CD4-positive, alpha-beta T cell (primary cell): ENCODE results near the gene FBXL17. TPM values are rescaled to one million over a fixed set of nuclear protein-coding genes. Genes with fewer than 3 reads are reported as not detected.
A peak's percentile ranks its signal among the peaks of the same experiment; 100 is the strongest.

Experiments used
- ATAC-seq: fragments of 200-7000 bp; cut with Tn5 transposase; one replicate; pipeline ENCODE4 v1.10.0; 2022; ENCODE audit warnings: mild to moderate bottlenecking; ENCODE audit not compliant: poor library complexity
- CTCF ChIA-PET: fragments of 350-600 bp; sonication (Branson Sonifier 250); formaldehyde crosslinking; loops from one replicate; lab custom pipeline; 2021; ENCODE audit warnings: antibody characterized with exemption, inconsistent platforms; lab: Charles Lee
- POLR2A ChIA-PET: fragments of 350-600 bp; sonication (Branson Sonifier 250); formaldehyde crosslinking; loops from one replicate; lab custom pipeline; 2021; ENCODE audit warnings: antibody characterized with exemption, inconsistent platforms; lab: Charles Lee
- DNase-seq, 14 experiments: peaks; one replicate each; pipeline ENCODE4 v3.0.0-alpha.2; 2013 to 2020; ENCODE audit warnings: mixed read lengths in 2 of 14
- H3K27ac ChIP-seq, 2 donors: one replicate each; pipeline versions ENCODE4 v1.5.1 to v1.7.0; 2013; ENCODE audit warnings: low read length in 2 of 2, low read depth in 1 of 2, mild to moderate bottlenecking in 1 of 2
- H3K27me3 ChIP-seq, 2 experiments: 1 replicate in 1 of 2; 2 replicates in 1 of 2; pipeline versions ENCODE4 v1.6.1 to v1.7.0; 2013; ENCODE audit warnings: low read length in 2 of 2, control low read depth in 1 of 2, mild to moderate bottlenecking in 1 of 2, moderate library complexity in 1 of 2; ENCODE audit not compliant: insufficient read depth in 2 of 2, control insufficient read depth in 1 of 2
- H3K36me3 ChIP-seq: one replicate; pipeline ENCODE4 v1.6.1; 2013; ENCODE audit warnings: low read length, control low read depth; ENCODE audit not compliant: insufficient read depth
- H3K4me1 ChIP-seq: one replicate; pipeline ENCODE4 v1.6.1; 2013; ENCODE audit warnings: low read length, control low read depth; ENCODE audit not compliant: insufficient read depth
- H3K4me3 ChIP-seq: one replicate; pipeline ENCODE4 v1.5.1; 2013; ENCODE audit warnings: mild to moderate bottlenecking, low read length, moderate library complexity
- H3K9me3 ChIP-seq, 2 experiments: 1 replicate in 1 of 2; 2 replicates in 1 of 2; pipeline versions ENCODE4 v1.6.1 to v1.7.0; 2013; ENCODE audit warnings: low read length in 2 of 2, mild to moderate bottlenecking in 2 of 2, control low read depth in 1 of 2, moderate library complexity in 1 of 2; ENCODE audit not compliant: control insufficient read depth in 1 of 2, insufficient read depth in 1 of 2
- H3K27ac Mint-ChIP-seq: one replicate; pipeline ENCODE4 v1.8.0; 2020; ENCODE audit warnings: mixed read lengths
- H3K27me3 Mint-ChIP-seq: one replicate; pipeline ENCODE4 v1.8.0; 2021; ENCODE audit warnings: mixed read lengths
- H3K36me3 Mint-ChIP-seq: one replicate; pipeline ENCODE4 v1.8.0; 2021; ENCODE audit warnings: low read depth, mixed read lengths
- H3K4me1 Mint-ChIP-seq: one replicate; pipeline ENCODE4 v1.8.0; 2021; ENCODE audit warnings: low read depth, mixed read lengths
- H3K4me3 Mint-ChIP-seq: one replicate; pipeline ENCODE4 v1.8.0; 2020; ENCODE audit warnings: mild to moderate bottlenecking, mixed read lengths
- H3K9me3 Mint-ChIP-seq: one replicate; pipeline ENCODE4 v1.8.0; 2020; ENCODE audit warnings: mixed read lengths
- intact Hi-C, 2 experiments: fragments of 100-400 bp; cut with DNase I in 1 of 2; cut with micrococcal nuclease in 1 of 2; formaldehyde crosslinking; loops; one replicate each; pipeline versions ENCODE4 v1.15.1 to v1.9.0; 2023 to 2025; cut with DNase I, micrococcal nuclease
- total RNA-seq, 174 experiments: library from RNA in 2 of 174; stranded (reverse) in 2 of 174; gene quantifications; one replicate each; pipeline ENCODE4 v1.2.3 and lab custom pipeline; 2021 to 2026
- TF ChIP-seq, protein P1 (sequence below): fragments of 200-600 bp; IDR thresholded peaks from one replicate; pipeline ENCODE4 v1.8.0; 2022; ENCODE audit warnings: antibody characterized with exemption, mild to moderate bottlenecking

FBXL17 gene
- total RNA-seq, 2 experiments from 2014 or later: 17.9 to 21.1 TPM

DNA sequence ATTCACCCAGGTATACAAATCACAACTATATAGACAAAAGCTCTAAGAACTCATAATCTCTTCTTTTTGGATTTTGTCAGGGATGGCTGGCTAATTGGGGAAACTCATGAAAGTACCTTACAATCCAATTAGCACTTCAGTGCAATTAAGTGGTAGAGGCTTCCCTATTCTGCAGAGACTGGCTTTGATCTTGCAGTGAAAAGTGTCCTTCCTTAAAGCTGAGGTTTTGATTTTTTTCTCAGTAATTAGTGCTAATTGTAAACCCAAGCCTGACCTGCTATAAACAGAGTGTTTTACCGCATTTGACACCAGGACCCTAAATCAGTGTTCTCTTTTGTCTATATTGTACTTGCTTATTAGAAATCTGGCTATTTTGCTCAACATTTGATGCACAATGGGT lies 417.2 kb downstream of the FBXL17 start:
- H3K4me3 Mint-ChIP-seq: no peak overlapping the region
- CTCF ChIA-PET: no interaction called here
- Histone ChIP-seq H3K36me3 (no peaks in the 10 kb centered on the region), H3K9me3 (no peaks in the 10 kb centered on the region), H3K27ac (no peak overlapping the region), H3K4me3 (no peak overlapping the region), H3K27me3 (no peaks in the 10 kb centered on the region), H3K4me1 (no peaks in the 10 kb centered on the region)
- no peak overlapping the region for H3K27ac Mint-ChIP-seq
- H3K4me1 Mint-ChIP-seq: no peaks in the 10 kb centered on the region
- no peak for ATAC-seq
- intact Hi-C loops: no loop called here
- DNase-seq: no peak
- no peaks in the 10 kb centered on the region for H3K9me3 Mint-ChIP-seq
- TF ChIP-seq, protein P1, sequence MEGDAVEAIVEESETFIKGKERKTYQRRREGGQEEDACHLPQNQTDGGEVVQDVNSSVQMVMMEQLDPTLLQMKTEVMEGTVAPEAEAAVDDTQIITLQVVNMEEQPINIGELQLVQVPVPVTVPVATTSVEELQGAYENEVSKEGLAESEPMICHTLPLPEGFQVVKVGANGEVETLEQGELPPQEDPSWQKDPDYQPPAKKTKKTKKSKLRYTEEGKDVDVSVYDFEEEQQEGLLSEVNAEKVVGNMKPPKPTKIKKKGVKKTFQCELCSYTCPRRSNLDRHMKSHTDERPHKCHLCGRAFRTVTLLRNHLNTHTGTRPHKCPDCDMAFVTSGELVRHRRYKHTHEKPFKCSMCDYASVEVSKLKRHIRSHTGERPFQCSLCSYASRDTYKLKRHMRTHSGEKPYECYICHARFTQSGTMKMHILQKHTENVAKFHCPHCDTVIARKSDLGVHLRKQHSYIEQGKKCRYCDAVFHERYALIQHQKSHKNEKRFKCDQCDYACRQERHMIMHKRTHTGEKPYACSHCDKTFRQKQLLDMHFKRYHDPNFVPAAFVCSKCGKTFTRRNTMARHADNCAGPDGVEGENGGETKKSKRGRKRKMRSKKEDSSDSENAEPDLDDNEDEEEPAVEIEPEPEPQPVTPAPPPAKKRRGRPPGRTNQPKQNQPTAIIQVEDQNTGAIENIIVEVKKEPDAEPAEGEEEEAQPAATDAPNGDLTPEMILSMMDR: no peak
- no peaks in the 10 kb centered on the region for H3K36me3 Mint-ChIP-seq
- POLR2A ChIA-PET: no interaction called here
- H3K27me3 Mint-ChIP-seq: no peaks in the 10 kb centered on the region

DNA sequence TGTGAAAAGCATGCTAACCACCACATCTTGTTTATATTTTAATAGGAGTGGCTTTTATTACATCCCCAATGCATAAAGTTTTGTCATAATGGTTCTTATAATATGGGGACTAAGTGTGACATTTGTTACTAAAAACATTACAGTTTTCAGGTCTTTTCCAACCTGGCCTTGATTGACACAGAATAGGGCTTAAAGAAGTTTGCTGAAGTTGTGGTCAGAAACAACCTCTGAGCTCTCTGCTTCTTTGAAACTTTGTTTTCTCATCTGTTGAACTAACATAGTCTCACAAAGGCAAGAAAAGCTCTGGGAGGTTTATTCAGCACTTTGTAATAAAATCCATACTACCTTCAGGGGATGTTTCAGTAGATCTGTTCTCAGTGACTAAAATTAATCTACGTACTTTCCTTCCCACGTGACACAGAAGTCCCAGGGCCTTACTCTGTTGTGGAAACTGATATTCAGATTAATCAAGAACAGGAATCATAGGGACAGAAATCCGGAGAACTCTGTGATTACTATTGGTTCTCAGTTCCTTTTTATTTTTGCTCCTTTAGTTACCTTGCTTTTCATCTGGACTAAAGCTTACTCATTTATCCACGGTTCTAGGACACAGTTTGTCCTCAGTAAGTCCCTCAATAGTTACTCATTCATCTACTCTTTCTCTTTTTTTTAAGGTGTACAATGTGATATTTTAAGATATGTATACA lies 422.2 kb downstream of the FBXL17 start:
- DNase-seq (no peak), ATAC-seq (no peak)
- Histone ChIP-seq H3K27me3 (no peaks in the 10 kb centered on the region), H3K27ac (no peak overlapping the region), H3K9me3 (no peaks in the 10 kb centered on the region), H3K4me3 (no peak overlapping the region), H3K36me3 (no peaks in the 10 kb centered on the region), H3K4me1 (no peaks in the 10 kb centered on the region)
- Mint-ChIP-seq H3K4me3 (no peak overlapping the region), H3K9me3 (no peaks in the 10 kb centered on the region), H3K4me1 (peaks cover 17% of the 10 kb centered on the region), H3K27ac (no peak overlapping the region), H3K36me3 (no peaks in the 10 kb centered on the region), H3K27me3 (no peaks in the 10 kb centered on the region)
- CTCF ChIA-PET: no interaction called here
- POLR2A ChIA-PET: no interaction called here
- TF ChIP-seq, protein P1: no peak
- intact Hi-C loops: no loop called here

DNA sequence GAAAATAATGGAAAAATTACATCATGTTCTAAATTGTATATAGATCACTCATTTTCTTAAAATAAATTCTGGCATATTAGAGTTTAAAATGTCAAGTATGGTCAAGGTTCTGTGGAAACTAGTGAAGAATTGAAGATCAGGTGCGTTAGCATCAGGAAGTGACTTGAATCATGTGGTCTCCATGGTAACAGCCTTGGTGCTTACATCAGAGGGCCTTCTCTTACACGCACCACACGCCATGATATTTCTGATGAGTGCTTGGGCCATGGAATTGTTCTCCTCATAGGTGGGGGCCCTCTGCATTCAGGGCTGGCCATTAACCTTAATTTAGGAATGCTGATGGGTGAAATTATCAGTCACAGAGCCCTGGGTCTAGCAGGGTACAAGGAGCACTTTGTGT lies 423.0 kb downstream of the FBXL17 start:
- Histone ChIP-seq H3K9me3 (no peaks in the 10 kb centered on the region), H3K4me1 (no peaks in the 10 kb centered on the region), H3K27ac (no peak overlapping the region), H3K27me3 (no peaks in the 10 kb centered on the region), H3K36me3 (no peaks in the 10 kb centered on the region), H3K4me3 (no peak overlapping the region)
- no peaks in the 10 kb centered on the region for H3K36me3 Mint-ChIP-seq
- no peak overlapping the region for H3K27ac Mint-ChIP-seq
- peak in 2 of 14 experiments; percentile 3 to 7 for DNase-seq
- ATAC-seq: no peak
- TF ChIP-seq, protein P1: no peak
- POLR2A ChIA-PET: no interaction called here
- H3K27me3 Mint-ChIP-seq: no peaks in the 10 kb centered on the region
- intact Hi-C loops: no loop called here
- peaks cover 22% of the 10 kb centered on the region for H3K4me1 Mint-ChIP-seq
- H3K9me3 Mint-ChIP-seq: no peaks in the 10 kb centered on the region
- H3K4me3 Mint-ChIP-seq: no peak overlapping the region
- CTCF ChIA-PET: no interaction called here
